K562 (cell line): Measurements from ENCODE around the gene EIF4G2. TPM values are rescaled to one million over a fixed set of nuclear protein-coding genes. Genes with fewer than 3 reads are reported as not detected.

ENCODE experiments used
- BMI1 ChIP-seq: fragments of 150-350 bp; IDR thresholded peaks from 2 replicates; pipeline ENCODE4 v1.6.1; 2014; ENCODE audit warnings: low read length
- C11orf30 ChIP-seq: fragments of 450-650 bp; IDR thresholded peaks from 2 replicates; pipeline ENCODE4 v1.6.1; 2016; ENCODE audit warnings: low read depth, mild to moderate bottlenecking
- CBFA2T3 ChIP-seq: fragments of 450-650 bp; IDR thresholded peaks from 2 replicates; pipeline ENCODE4 v1.6.1; 2017
- CHCHD3 ChIP-seq: fragments of 250-450 bp; sonication (Bioruptor Pico); IDR thresholded peaks from 2 replicates; pipeline ENCODE4 v2.1.2; 2022; ENCODE audit warnings: mild to moderate bottlenecking
- CREB3 ChIP-seq: fragments of 450-650 bp; conservative IDR thresholded peaks from 2 replicates; pipeline ENCODE4 v1.6.1; 2016; ENCODE audit warnings: missing genetic modification characterization, low read depth, mild to moderate bottlenecking, missing compliant biosample characterization, moderate library complexity
- CREM ChIP-seq: IDR thresholded peaks from 2 replicates; pipeline ENCODE4 v1.6.1; 2014; ENCODE audit warnings: antibody characterized with exemption, low read depth
- DPF2 ChIP-seq: fragments of 450-650 bp; IDR thresholded peaks from 2 replicates; pipeline ENCODE4 v1.6.1; 2016
- E2F1 ChIP-seq: sonication (generic); formaldehyde crosslinking; IDR thresholded peaks from 2 replicates; pipeline ENCODE4 v1.8.1; 2023; ENCODE audit warnings: mild to moderate bottlenecking, missing genetic modification reagents, moderate library complexity
- E2F6 ChIP-seq, 2 experiments: IDR thresholded peaks; 2 replicates each; pipeline ENCODE4 v1.6.1; 2011; ENCODE audit warnings: borderline replicate concordance in 1 of 2, control low read depth in 1 of 2, low read depth in 1 of 2, low read length in 1 of 2, mild to moderate bottlenecking in 1 of 2, mixed read lengths in 1 of 2, moderate library complexity in 1 of 2; ENCODE audit not compliant: insufficient read depth in 1 of 2, insufficient read length in 1 of 2, poor library complexity in 1 of 2, severe bottlenecking in 1 of 2; ENCODE audit errors: extremely low read depth in 1 of 2
- ELF1 ChIP-seq: fragments of 200-800 bp; sonication (Bioruptor generic); IDR thresholded peaks from 2 replicates; pipeline ENCODE4 v1.6.1; 2016; ENCODE audit warnings: missing genetic modification characterization, missing compliant biosample characterization
- GABPB1 ChIP-seq: sonication (generic); formaldehyde crosslinking; IDR thresholded peaks from 2 replicates; pipeline ENCODE4 v1.8.0; 2022; ENCODE audit warnings: mild to moderate bottlenecking, missing genetic modification reagents
- GTF2E2 ChIP-seq: fragments of 200-800 bp; sonication (Bioruptor generic); IDR thresholded peaks from 2 replicates; pipeline ENCODE4 v1.6.1; 2016; ENCODE audit warnings: missing genetic modification characterization, missing compliant biosample characterization
- KLF6 ChIP-seq: fragments of 250-450 bp; sonication (Bioruptor Pico); IDR thresholded peaks from 2 replicates; pipeline ENCODE4 v1.4.0; 2020; ENCODE audit warnings: mild to moderate bottlenecking, moderate library complexity, borderline replicate concordance
- MTA3 ChIP-seq: fragments of 450-650 bp; formaldehyde crosslinking; IDR thresholded peaks from 2 replicates; pipeline ENCODE4 v1.6.1; 2017; ENCODE audit warnings: mild to moderate bottlenecking, borderline replicate concordance
- NRF1 ChIP-seq, 2 experiments: fragments of 450-650 bp; IDR thresholded peaks in 1 of 2; conservative IDR thresholded peaks in 1 of 2; 2 replicates each; pipeline ENCODE4 v1.6.1; 2014; ENCODE audit warnings: mild to moderate bottlenecking in 2 of 2
- PKNOX1 ChIP-seq: fragments of 450-650 bp; IDR thresholded peaks from 2 replicates; pipeline ENCODE4 v1.6.1; 2016
- POLR2G ChIP-seq: fragments of 200-400 bp; formaldehyde crosslinking; IDR thresholded peaks from 2 replicates; pipeline ENCODE4 v1.6.1; 2017; ENCODE audit warnings: low read depth, mild to moderate bottlenecking, antibody characterized with exemption, low read length, moderate library complexity
- PRMT5 ChIP-seq: sonication (generic); formaldehyde crosslinking; IDR thresholded peaks from 2 replicates; pipeline ENCODE4 v1.5.0; 2020; ENCODE audit warnings: missing genetic modification reagents
- STAT5A ChIP-seq: IDR thresholded peaks from 2 replicates; pipeline ENCODE4 v1.6.1; 2012; ENCODE audit warnings: low read length, inconsistent platforms, borderline replicate concordance
- TAF7 ChIP-seq: fragments of 450-650 bp; IDR thresholded peaks from 2 replicates; pipeline ENCODE4 v1.6.1; 2016; ENCODE audit warnings: missing genetic modification characterization, missing compliant biosample characterization
- TBP ChIP-seq: optimal IDR thresholded peaks from 2 replicates; pipeline ENCODE3; 2011; ENCODE audit warnings: low read depth, low read length, improper control_type of control experiment
- ZFP1 ChIP-seq: fragments of 450-650 bp; formaldehyde crosslinking; IDR thresholded peaks from 2 replicates; pipeline ENCODE4 v1.4.0; 2020; ENCODE audit warnings: mild to moderate bottlenecking, mixed read lengths
- ZKSCAN1 ChIP-seq: fragments of 150-350 bp; IDR thresholded peaks from 2 replicates; pipeline ENCODE4 v1.6.1; 2016; ENCODE audit warnings: low read depth, low read length
- ZNF232 ChIP-seq: sonication (generic); formaldehyde crosslinking; IDR thresholded peaks from 2 replicates; pipeline ENCODE4 v1.8.0; 2022; ENCODE audit warnings: mild to moderate bottlenecking, missing genetic modification reagents
- ZNF354B ChIP-seq: fragments of 250-450 bp; sonication (Bioruptor Pico); IDR thresholded peaks from 2 replicates; pipeline ENCODE4 v1.4.0; 2020
- ZNF695 ChIP-seq: fragments of 450-650 bp; formaldehyde crosslinking; IDR thresholded peaks from 2 replicates; pipeline ENCODE4 v1.4.0; 2020; ENCODE audit warnings: mild to moderate bottlenecking, moderate library complexity
- polyA plus RNA-seq, 8 experiments: library from polyadenylated mRNA; depleted of rRNA in 4 of 8; stranded (reverse) in 5 of 8; unstranded in 3 of 8; fragments of >200 nt; fragmentation: Nextera tagmentation in 2 of 8; fragmentation: Illumina TruSeq in 1 of 8; extraction: Ambion mirVana in 2 of 8; extraction: Trizol in 1 of 8; gene quantifications; 2 replicates each; pipeline versions ENCODE4 v1.2.1 to v1.2.3, GENCODE V29; 2011 to 2014; ENCODE audit warnings: inconsistent platforms in 1 of 8, missing spikeins in 1 of 8
- total RNA-seq, 7 experiments: library from RNA; depleted of rRNA in 6 of 7; stranded (reverse); fragments of >200 nt in 6 of 7; fragmentation: Illumina TruSeq in 2 of 7; extraction: Trizol in 2 of 7; gene quantifications; 2 replicates each; pipeline versions ENCODE4 v1.2.1 to v1.2.3, GENCODE V29; 2011 to 2021; ENCODE audit warnings: low replicate concordance in 1 of 7

The EIF4G2 gene
- total and polyA plus RNA-seq, 9 of the 15 experiments (the other 6 are each of a cell fraction or from before 2014, with no cell fraction given): 206 to 790 (median 646) TPM

GRCh38 chr11:10857709-10858438 lies 49.1 kb upstream of the EIF4G2 start, which contains the start of gene ZBED5 (continued):
- no peak for TF ChIP-seq ZNF232 (CRISPR knock-in tag)
- TF ChIP-seq DPF2: peak; percentile 82
- TF ChIP-seq E2F1 (CRISPR knock-in tag): peak; percentile 84; the same call in 1 of the 2 replicates
- peak; percentile 94 for TF ChIP-seq POLR2G
- TF ChIP-seq ELF1 (tag): peak; percentile 80
- peak; percentile 51; the same call in 1 of the 2 replicates for TF ChIP-seq MTA3
- TF ChIP-seq CREM: peak; percentile 33; the same call in 1 of the 2 replicates
- TF ChIP-seq ZFP1 (CRISPR knock-in tag): no peak
- TF ChIP-seq TAF7 (tag): peak; percentile 53; the same call in 1 of the 2 replicates
- TF ChIP-seq ZKSCAN1: 0 out of 2 replicates have a peak, but pooled peaks have one; percentile 17
- TF ChIP-seq ZNF354B (CRISPR knock-in tag): no peak
- peak; percentile 99 for TF ChIP-seq PKNOX1
- peak; percentile 39 to 42 for TF ChIP-seq E2F6 (IDR thresholded peaks at IDR 0.05; ENCODE audit: borderline replicate concordance in 1 of 2, extremely low read depth in 1 of 2, insufficient read depth in 1 of 2, insufficient read length in 1 of 2, low read depth in 1 of 2, low read length in 1 of 2, poor library complexity in 1 of 2, severe bottlenecking in 1 of 2)
- TF ChIP-seq BMI1: no peak
- peak; percentile 64; the same call in 1 of the 2 replicates for TF ChIP-seq ZNF695 (CRISPR knock-in tag)
- TF ChIP-seq GTF2E2 (tag): no peak; the same call in 1 of the 2 replicates
- TF ChIP-seq KLF6: 0 out of 2 replicates have a peak, but pooled peaks have one; percentile 4
- no peak for TF ChIP-seq CHCHD3 (CRISPR knock-in tag)
- no peak for TF ChIP-seq PRMT5 (CRISPR knock-in tag)
- TF ChIP-seq CREB3 (tag): 0 out of 2 replicates have a peak, but pooled peaks have one; percentile 48
- TF ChIP-seq CBFA2T3: peak; percentile 89
- TF ChIP-seq TBP: peak; percentile 92
- peak; percentile 84 for TF ChIP-seq C11orf30
- TF ChIP-seq GABPB1 (CRISPR knock-in tag): peak; percentile 15; the same call in 1 of the 2 replicates
- TF ChIP-seq STAT5A: peak; percentile 74
- peak; percentile 78 to 83 for TF ChIP-seq NRF1 (conservative IDR thresholded peaks at IDR 0.05 in 1 of 2, IDR thresholded peaks at IDR 0.05 in 1 of 2)
